ENCODE results near the gene NPPB.

Gene NPPB

GRCh38 chr1:11888206-11888876, 29.6 kb upstream of the NPPB start:
- Histone ChIP-seq H3K36me3 (ENCODE audit: insufficient read depth, low read length) (no peaks in the 10 kb centered on the region), H3K9me3 (ENCODE audit: control insufficient read depth, insufficient read depth, low read length) (no peaks in the 10 kb centered on the region), H3K9ac (ENCODE audit: low read depth, low read length) (no peak overlapping the region), H3K4me1 (ENCODE audit: insufficient read depth, low read length) (peaks cover 3% of the 10 kb centered on the region; the same call in 1 of the 2 replicates)

GRCh38 chr1:11887666-11888007, 28.9 kb upstream of the NPPB start:
- Histone ChIP-seq H3K4me1 (ENCODE audit: insufficient read depth, low read length) (peaks cover 8% of the 10 kb centered on the region; the same call in 1 of the 2 replicates), H3K9me3 (ENCODE audit: control insufficient read depth, insufficient read depth, low read length) (no peaks in the 10 kb centered on the region), H3K9ac (ENCODE audit: low read depth, low read length) (no peak overlapping the region)

GRCh38 chr1:11886986-11887665, 28.4 kb upstream of the NPPB start:
- no peaks in the 10 kb centered on the region for H3K9me3 ChIP-seq (ENCODE audit: control insufficient read depth, insufficient read depth, low read length)
- H3K36me3 ChIP-seq (ENCODE audit: insufficient read depth, low read length), result no peaks in the 10 kb centered on the region
- H3K4me1 ChIP-seq (ENCODE audit: insufficient read depth, low read length), result peaks cover 8% of the 10 kb centered on the region; the same call in 1 of the 2 replicates
- H3K9ac ChIP-seq (ENCODE audit: low read depth, low read length), result no peak overlapping the region

More at GRCh38 chr1:11887666-11888007, 28.9 kb upstream of the NPPB start:
- H3K36me3 ChIP-seq (ENCODE audit: insufficient read depth, low read length), result no peaks in the 10 kb centered on the region

GRCh38 chr1:11885916-11886315, 27.2 kb upstream of the NPPB start:
- Histone ChIP-seq H3K9me3 (ENCODE audit: control insufficient read depth, insufficient read depth, low read length) (no peaks in the 10 kb centered on the region), H3K36me3 (ENCODE audit: insufficient read depth, low read length) (no peaks in the 10 kb centered on the region; the same call in 1 of the 2 replicates), H3K4me1 (ENCODE audit: insufficient read depth, low read length) (peaks cover 8% of the 10 kb centered on the region; the same call in 1 of the 2 replicates), H3K9ac (ENCODE audit: low read depth, low read length) (no peak overlapping the region)

GRCh38 chr1:11882814-11883538, 24.2 kb upstream of the NPPB start:
- no peaks in the 10 kb centered on the region for H3K9me3 ChIP-seq (ENCODE audit: control insufficient read depth, insufficient read depth, low read length)
- H3K9ac ChIP-seq (ENCODE audit: low read depth, low read length), result no peak overlapping the region
- H3K36me3 ChIP-seq (ENCODE audit: insufficient read depth, low read length), result no peaks in the 10 kb centered on the region; the same call in 1 of the 2 replicates
- H3K4me1 ChIP-seq (ENCODE audit: insufficient read depth, low read length), result peaks cover 8% of the 10 kb centered on the region; the same call in 1 of the 2 replicates

GRCh38 chr1:11881749-11882441, 23.1 kb upstream of the NPPB start:
- H3K36me3 ChIP-seq (ENCODE audit: insufficient read depth, low read length), result no peaks in the 10 kb centered on the region; the same call in 1 of the 2 replicates
- no peaks in the 10 kb centered on the region for H3K9me3 ChIP-seq (ENCODE audit: control insufficient read depth, insufficient read depth, low read length)
- peaks cover 8% of the 10 kb centered on the region; the same call in 1 of the 2 replicates for H3K4me1 ChIP-seq (ENCODE audit: insufficient read depth, low read length)
- H3K9ac ChIP-seq (ENCODE audit: low read depth, low read length), result no peak overlapping the region

GRCh38 chr1:11880911-11881748, 22.4 kb upstream of the NPPB start:
- Histone ChIP-seq H3K36me3 (ENCODE audit: insufficient read depth, low read length) (no peaks in the 10 kb centered on the region; the same call in 1 of the 2 replicates), H3K9ac (ENCODE audit: low read depth, low read length) (no peak overlapping the region), H3K9me3 (ENCODE audit: control insufficient read depth, insufficient read depth, low read length) (no peaks in the 10 kb centered on the region), H3K4me1 (ENCODE audit: insufficient read depth, low read length) (peaks cover 8% of the 10 kb centered on the region; the same call in 1 of the 2 replicates)

GRCh38 chr1:11880181-11880575, 21.4 kb upstream of the NPPB start:
- H3K36me3 ChIP-seq (ENCODE audit: insufficient read depth, low read length), result no peaks in the 10 kb centered on the region; the same call in 1 of the 2 replicates
- H3K9me3 ChIP-seq (ENCODE audit: control insufficient read depth, insufficient read depth, low read length), result no peaks in the 10 kb centered on the region
- H3K4me1 ChIP-seq (ENCODE audit: insufficient read depth, low read length), result peaks cover 8% of the 10 kb centered on the region; the same call in 1 of the 2 replicates
- no peak overlapping the region for H3K9ac ChIP-seq (ENCODE audit: low read depth, low read length)

- peaks cover 8% of the 10 kb centered on the region; the same call in 1 of the 2 replicates for H3K4me1 ChIP-seq (ENCODE audit: insufficient read depth, low read length)
Measured at GRCh38 chr1:11879311-11880180, 20.8 kb upstream of the NPPB start.

GRCh38 chr1:11878891-11879190, 20.1 kb upstream of the NPPB start:
- Histone ChIP-seq H3K36me3 (ENCODE audit: insufficient read depth, low read length) (no peaks in the 10 kb centered on the region; the same call in 1 of the 2 replicates), H3K4me1 (ENCODE audit: insufficient read depth, low read length) (peaks cover 8% of the 10 kb centered on the region; the same call in 1 of the 2 replicates), H3K9me3 (ENCODE audit: control insufficient read depth, insufficient read depth, low read length) (no peaks in the 10 kb centered on the region), H3K9ac (ENCODE audit: low read depth, low read length) (no peak overlapping the region)

More at GRCh38 chr1:11879311-11880180, 20.8 kb upstream of the NPPB start:
- Histone ChIP-seq H3K9me3 (ENCODE audit: control insufficient read depth, insufficient read depth, low read length) (no peaks in the 10 kb centered on the region), H3K36me3 (ENCODE audit: insufficient read depth, low read length) (no peaks in the 10 kb centered on the region; the same call in 1 of the 2 replicates), H3K9ac (ENCODE audit: low read depth, low read length) (no peak overlapping the region)

GRCh38 chr1:11878081-11878890, 19.5 kb upstream of the NPPB start:
- no peaks in the 10 kb centered on the region; the same call in 1 of the 2 replicates for H3K36me3 ChIP-seq (ENCODE audit: insufficient read depth, low read length)
- peaks cover 9% of the 10 kb centered on the region; the same call in 1 of the 2 replicates for H3K4me1 ChIP-seq (ENCODE audit: insufficient read depth, low read length)
- H3K9ac ChIP-seq (ENCODE audit: low read depth, low read length), result no peak overlapping the region
- H3K9me3 ChIP-seq (ENCODE audit: control insufficient read depth, insufficient read depth, low read length), result no peaks in the 10 kb centered on the region

- Histone ChIP-seq H3K4me1 (ENCODE audit: insufficient read depth, low read length) (peaks cover 5% of the 10 kb centered on the region; the same call in 1 of the 2 replicates), H3K36me3 (ENCODE audit: insufficient read depth, low read length) (no peaks in the 10 kb centered on the region; the same call in 1 of the 2 replicates), H3K9ac (ENCODE audit: low read depth, low read length) (no peak overlapping the region), H3K9me3 (ENCODE audit: control insufficient read depth, insufficient read depth, low read length) (no peaks in the 10 kb centered on the region)
Measured at GRCh38 chr1:11877074-11877473, 18.3 kb upstream of the NPPB start.

Measured in ES-I3 (cell line).